GM18507 (cell line): Measurements from ENCODE around the gene MCRIP2.

Source experiments
- DNase-seq: peaks from one replicate; pipeline ENCODE4 v3.0.0; 2011; ENCODE audit warnings: low read depth; ENCODE audit not compliant: insufficient read length; ENCODE audit errors: extremely low spot score
- FAIRE-seq: peaks from 2 replicates; lab custom pipeline; 2011; peaks lifted over from hg19 to GRCh38; lab: Jason Lieb, UNC

Gene MCRIP2

GRCh38 chr16:666572-666971 is 24.9 kb downstream of the MCRIP2 start:
- FAIRE-seq = no peak
- no peak for DNase-seq

- no peak for FAIRE-seq
Measured at GRCh38 chr16:667113-667779, 25.6 kb downstream of the MCRIP2 start.

DNA sequence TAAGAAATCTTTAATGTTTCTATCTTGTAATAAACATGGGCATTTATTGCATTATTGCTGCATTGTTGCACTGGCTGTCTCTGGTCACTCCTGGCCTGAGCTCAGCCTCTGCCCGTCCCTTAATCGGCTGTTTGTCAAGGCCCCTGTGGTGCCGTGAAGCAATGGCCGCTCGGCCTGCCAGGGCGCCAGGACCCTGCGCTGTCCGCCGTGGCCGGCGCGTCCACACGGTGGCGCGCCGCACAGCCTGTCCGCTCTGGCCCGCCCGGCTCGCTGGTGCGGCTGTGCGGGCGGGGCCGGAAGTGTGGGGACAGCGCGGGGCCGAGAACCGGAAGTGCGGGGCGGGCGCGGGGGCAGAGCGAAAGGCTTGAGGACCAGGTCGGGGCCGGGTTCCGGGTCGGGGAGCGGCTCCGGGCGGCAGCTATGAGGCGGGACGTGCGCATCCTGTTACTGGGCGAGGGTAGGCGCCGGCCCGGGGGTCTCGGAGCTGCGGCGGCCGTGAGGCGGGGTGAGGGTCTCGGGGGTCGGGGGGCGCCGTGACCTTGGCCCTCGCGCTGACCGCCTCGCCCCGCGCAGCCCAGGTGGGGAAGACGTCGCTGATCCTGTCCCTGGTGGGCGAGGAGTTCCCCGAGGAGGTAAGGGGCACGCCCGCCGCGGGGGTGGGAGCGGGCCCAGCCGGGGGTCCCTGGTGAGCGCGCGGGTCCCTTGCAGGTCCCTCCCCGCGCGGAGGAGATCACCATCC is 26.3 kb downstream of the MCRIP2 start, which contains the start of gene RHOT2:
TSS of gene RHOT2 (plus strand) at position 353 of the 739 bp plus-strand sequence. CDS start at position 421, 68 bp downstream.
- FAIRE-seq (peak; percentile 83), DNase-seq (peak; percentile 74)

More at GRCh38 chr16:667113-667779, 25.6 kb downstream of the MCRIP2 start:
- no peak for DNase-seq

- FAIRE-seq (no peak), DNase-seq (no peak)
Measured at GRCh38 chr16:668519-669171, 27.0 kb downstream of the MCRIP2 start.

- FAIRE-seq = no peak
- DNase-seq = no peak
Measured at GRCh38 chr16:669666-670065, 28.0 kb downstream of the MCRIP2 start.

- FAIRE-seq = no peak
- no peak for DNase-seq
Measured at GRCh38 chr16:670485-671352, 29.1 kb downstream of the MCRIP2 start.

DNA sequence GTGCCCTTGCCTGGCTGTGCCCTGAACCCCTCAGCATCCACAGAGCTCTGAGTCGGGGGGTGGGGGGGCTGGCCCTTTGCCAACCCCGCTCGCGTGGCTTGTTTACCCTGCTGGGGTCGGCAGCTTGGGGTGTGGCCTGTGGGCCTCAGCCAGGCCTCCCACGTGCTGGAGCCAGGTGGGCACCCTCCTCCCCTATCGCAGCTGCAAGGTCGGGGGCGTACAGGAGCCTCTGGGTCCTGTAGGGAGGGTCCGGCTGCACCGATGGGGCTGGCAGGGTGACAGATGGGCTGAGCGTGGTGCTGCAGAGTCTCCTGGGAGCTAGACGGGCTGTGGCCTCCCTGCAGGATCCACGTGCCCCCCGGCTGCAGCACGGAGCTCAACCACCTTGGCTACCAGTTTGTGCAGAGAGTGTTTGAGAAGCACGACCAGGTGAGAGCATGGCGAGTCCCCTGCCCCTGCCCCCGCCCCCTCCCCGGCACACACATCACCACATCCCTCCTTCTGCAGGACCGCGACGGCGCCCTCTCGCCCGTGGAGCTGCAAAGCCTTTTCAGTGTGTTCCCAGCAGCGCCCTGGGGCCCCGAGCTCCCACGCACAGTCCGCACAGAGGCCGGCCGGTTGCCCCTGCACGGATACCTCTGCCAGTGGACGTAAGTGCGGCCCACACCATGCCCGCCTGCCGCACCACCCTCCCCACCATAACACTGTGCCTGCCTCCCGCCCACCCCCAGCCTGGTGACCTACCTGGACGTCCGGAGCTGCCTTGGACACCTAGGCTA is 29.9 kb downstream of the MCRIP2 start:
- DNase-seq (no peak), FAIRE-seq (no peak)

DNA sequence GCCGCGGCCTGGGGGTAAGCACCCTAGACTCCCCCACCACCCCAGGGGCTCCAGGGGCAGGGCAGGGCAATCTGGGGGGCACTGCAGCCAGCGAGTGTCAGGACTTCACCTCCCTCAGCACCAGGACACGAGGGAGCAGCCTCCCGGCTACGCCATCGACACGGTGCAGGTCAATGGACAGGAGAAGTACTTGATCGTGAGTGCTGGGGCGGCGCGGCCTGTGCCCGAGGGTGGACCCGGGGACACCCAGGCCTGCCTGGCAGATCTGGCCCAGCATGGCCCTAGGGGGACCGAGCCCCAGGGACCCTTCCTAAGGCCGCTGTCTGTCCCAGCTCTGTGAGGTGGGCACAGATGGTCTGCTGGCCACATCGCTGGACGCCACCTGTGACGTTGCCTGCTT is 30.7 kb downstream of the MCRIP2 start:
- FAIRE-seq (no peak), DNase-seq (no peak)

GRCh38 chr16:672851-673250 is 31.2 kb downstream of the MCRIP2 start:
- FAIRE-seq (no peak), DNase-seq (no peak)

DNA sequence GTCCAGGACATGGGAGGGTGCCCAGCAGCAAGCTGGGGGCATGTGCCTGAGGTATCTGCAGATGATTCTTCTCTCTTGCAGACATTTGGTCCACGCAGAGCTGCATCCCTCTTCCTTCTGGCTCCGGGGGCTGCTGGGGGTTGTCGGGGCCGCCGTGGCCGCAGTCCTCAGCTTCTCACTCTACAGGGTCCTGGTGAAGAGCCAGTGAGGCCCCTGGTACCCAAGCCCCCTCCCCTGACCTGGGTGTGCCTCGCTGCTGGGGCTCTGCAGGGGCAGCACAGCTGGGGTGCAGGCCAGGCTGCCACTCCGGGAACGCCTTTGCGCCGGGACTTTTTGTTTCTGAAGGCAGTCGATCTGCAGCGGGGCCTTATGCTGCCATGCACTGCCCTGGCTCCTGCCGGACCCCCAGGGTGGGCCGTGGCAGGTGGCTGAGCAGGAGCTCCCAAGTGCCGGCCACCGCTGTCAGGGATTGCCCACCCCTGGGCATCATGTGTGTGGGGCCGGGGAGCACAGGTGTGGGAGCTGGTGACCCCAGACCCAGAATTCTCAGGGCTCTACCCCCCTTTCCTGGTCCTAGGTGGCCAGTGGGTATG is 31.9 kb downstream of the MCRIP2 start:
- no peak for FAIRE-seq
- DNase-seq = no peak

- FAIRE-seq = no peak
- DNase-seq = no peak
Measured at GRCh38 chr16:674214-674881, 32.7 kb downstream of the MCRIP2 start.

GRCh38 chr16:674968-675883 is 33.6 kb downstream of the MCRIP2 start, which contains the start of gene RHBDL1:
Gene RHBDL1 (plus strand): TSS chr16:675671. CDS start chr16:675791, 120 bp downstream.
- DNase-seq (no peak), FAIRE-seq (no peak)

- no peak for DNase-seq
- no peak for FAIRE-seq
Measured at GRCh38 chr16:675884-676564, 34.4 kb downstream of the MCRIP2 start.

- FAIRE-seq = no peak
Measured at GRCh38 chr16:676565-676902, 34.9 kb downstream of the MCRIP2 start.

GRCh38 chr16:676913-677312 is 35.3 kb downstream of the MCRIP2 start:
- FAIRE-seq = no peak

More at GRCh38 chr16:676565-676902, 34.9 kb downstream of the MCRIP2 start:
- DNase-seq = no peak

More at GRCh38 chr16:676913-677312, 35.3 kb downstream of the MCRIP2 start:
- no peak for DNase-seq
